ENCODE data around the gene P2RX5. TPM values are rescaled to one million over a fixed set of nuclear protein-coding genes. Genes with fewer than 3 reads are reported as not detected.
"Not testable (repeated sequence)": the region's sequence is repeated elsewhere in the genome, so short reads cannot be mapped to it uniquely, and the experiment has no call there.

P2RX5 gene
- total and polyA plus RNA-seq, 9 donors, result 18.7 to 35.6 (median 22.8) TPM

DNA sequence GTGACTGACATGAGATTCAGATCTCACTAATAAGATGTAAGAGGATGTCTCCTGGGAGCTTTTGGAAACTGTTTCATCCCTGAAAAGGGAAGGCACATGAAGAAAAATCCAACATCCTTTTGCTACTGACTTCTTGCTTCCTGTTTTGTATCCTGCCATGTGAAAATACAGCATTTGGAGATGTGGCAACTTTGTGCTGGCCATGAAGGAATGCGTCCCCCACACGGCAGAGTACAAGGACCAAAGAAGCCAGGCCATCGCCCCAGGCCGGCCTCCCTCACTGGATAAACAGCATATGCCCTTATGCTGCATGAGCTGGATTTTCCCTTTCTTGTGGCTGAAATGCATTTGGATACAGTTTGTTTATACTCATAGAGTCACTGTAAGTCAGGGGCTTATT lies 22.2 kb upstream of the P2RX5 start:
- no CpG with 5 or more reads among the region's 4 CpGs for WGBS (ENCODE audit: insufficient coverage)
- peaks cover 52% of the 10 kb centered on the region for H3K36me3 ChIP-seq (ENCODE audit: control insufficient read depth, insufficient read depth, low read length)
- H3K4me1 ChIP-seq (ENCODE audit: control insufficient read depth, insufficient read depth, low read length), result peaks cover 6% of the 10 kb centered on the region
- no peak overlapping the region for H3K4me3 ChIP-seq (ENCODE audit: low read length)
- DNase-seq, result no peak
- no peaks in the 10 kb centered on the region for H3K27me3 ChIP-seq (ENCODE audit: control insufficient read depth, insufficient read depth, low read length)
- H3K27ac ChIP-seq (ENCODE audit: low read length), result no peak overlapping the region
- H3K9me3 ChIP-seq (replicated peaks; ENCODE audit: control insufficient read depth, low read depth, low read length), result no peaks in the 10 kb centered on the region

DNA sequence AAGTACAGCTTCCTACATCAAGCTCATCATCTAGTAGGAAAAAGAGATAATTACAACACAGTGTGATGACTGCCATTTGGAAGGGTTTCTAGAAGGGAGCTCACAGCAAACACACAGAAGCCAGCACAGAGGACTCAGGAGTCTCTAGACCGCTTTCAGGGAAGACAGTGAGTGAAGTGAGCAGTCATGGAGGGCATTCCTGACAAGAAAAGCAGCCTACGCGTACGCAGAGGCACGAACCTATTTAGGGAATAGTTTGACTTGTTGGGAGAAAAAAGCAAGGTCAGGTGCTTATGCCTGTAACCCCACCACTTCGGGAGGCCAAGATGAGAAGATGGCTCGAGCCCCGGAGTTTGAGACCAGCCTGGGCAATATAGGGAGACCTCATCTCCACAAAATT lies 19.3 kb upstream of the P2RX5 start:
- WGBS (ENCODE audit: insufficient coverage), result 83% methylated on average over 5 of the region's 8 CpGs
- no peak for DNase-seq
- Histone ChIP-seq H3K27me3 (ENCODE audit: control insufficient read depth, insufficient read depth, low read length) (no peaks in the 10 kb centered on the region), H3K27ac (ENCODE audit: low read length) (no peak overlapping the region), H3K4me3 (ENCODE audit: low read length) (no peak overlapping the region), H3K4me1 (ENCODE audit: control insufficient read depth, insufficient read depth, low read length) (no peaks in the 10 kb centered on the region), H3K9me3 (replicated peaks; ENCODE audit: control insufficient read depth, low read depth, low read length) (no peaks in the 10 kb centered on the region), H3K36me3 (ENCODE audit: control insufficient read depth, insufficient read depth, low read length) (peaks cover 54% of the 10 kb centered on the region)

DNA sequence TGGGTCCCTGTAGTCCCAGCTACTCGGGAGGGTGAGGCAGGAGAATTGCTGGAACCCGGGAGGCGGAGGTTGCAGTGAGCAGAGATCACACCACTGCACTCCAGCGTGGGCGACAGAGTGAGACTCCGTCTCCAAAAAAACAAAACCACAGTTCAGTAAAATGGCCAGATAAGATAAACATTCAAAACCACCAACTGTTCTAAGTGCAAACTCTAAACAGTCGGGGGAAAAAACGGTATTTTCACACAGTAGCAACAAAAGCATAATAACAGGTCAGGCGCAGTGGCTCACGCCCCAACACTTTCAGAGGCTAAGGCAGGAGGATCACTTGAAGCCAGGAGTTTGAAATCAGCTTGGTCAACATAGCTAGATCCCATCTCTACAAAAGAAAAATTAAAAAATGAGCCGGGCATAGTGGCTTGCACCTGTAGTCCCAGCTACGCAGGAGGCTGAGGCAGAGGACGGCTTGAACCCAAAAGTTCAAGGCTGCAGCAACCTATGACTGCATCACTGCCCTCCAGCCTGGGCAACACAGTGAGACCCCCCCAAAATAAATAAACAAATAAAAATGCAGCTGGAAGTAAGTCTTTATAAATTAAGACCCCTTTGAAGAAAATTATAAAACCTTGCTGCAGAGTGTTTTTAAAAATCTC lies 17.0 kb upstream of the P2RX5 start:
- Histone ChIP-seq H3K4me1 (ENCODE audit: control insufficient read depth, insufficient read depth, low read length) (no peaks in the 10 kb centered on the region), H3K27ac (ENCODE audit: low read length) (no peak overlapping the region), H3K4me3 (ENCODE audit: low read length) (no peak overlapping the region), H3K36me3 (ENCODE audit: control insufficient read depth, insufficient read depth, low read length) (peaks cover 37% of the 10 kb centered on the region), H3K9me3 (replicated peaks; ENCODE audit: control insufficient read depth, low read depth, low read length) (no peaks in the 10 kb centered on the region), H3K27me3 (ENCODE audit: control insufficient read depth, insufficient read depth, low read length) (no peaks in the 10 kb centered on the region)
- DNase-seq, result no peak
- WGBS (ENCODE audit: insufficient coverage), result 92% methylated on average over 2 of the region's 13 CpGs

- no peaks in the 10 kb centered on the region for H3K4me1 ChIP-seq (ENCODE audit: control insufficient read depth, insufficient read depth, low read length)
- no peak overlapping the region for H3K27ac ChIP-seq (ENCODE audit: low read length)
- H3K36me3 ChIP-seq (ENCODE audit: control insufficient read depth, insufficient read depth, low read length), result peaks cover 21% of the 10 kb centered on the region
- WGBS (ENCODE audit: insufficient coverage), result 100% methylated on average over 1 of the region's 5 CpGs
- H3K4me3 ChIP-seq (ENCODE audit: low read length), result no peak overlapping the region
- no peak for DNase-seq
- H3K9me3 ChIP-seq (replicated peaks; ENCODE audit: control insufficient read depth, low read depth, low read length), result no peaks in the 10 kb centered on the region
- H3K27me3 ChIP-seq (ENCODE audit: control insufficient read depth, insufficient read depth, low read length), result no peaks in the 10 kb centered on the region
Observed at GRCh38 chr17:3710951-3711383, 15.0 kb upstream of the P2RX5 start.

DNA sequence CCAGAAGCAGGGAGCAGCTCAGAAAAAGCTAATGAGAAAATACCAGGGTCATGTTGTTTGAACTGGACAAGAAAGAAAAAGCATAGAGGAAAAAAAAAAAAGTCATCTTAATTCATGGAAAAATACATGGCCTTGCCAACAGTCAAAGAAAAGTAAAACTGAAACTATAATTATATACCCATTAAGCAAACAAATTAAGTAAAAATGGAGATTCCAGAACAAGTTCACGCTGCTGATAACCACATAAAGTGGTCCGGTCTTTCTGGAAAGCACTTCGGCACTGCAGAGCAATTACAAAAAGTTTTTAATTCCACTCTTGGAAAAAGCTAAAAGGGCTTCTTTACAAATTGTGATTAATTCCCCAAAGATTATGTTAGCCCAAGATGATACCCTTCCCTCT lies 12.4 kb upstream of the P2RX5 start:
- WGBS (ENCODE audit: insufficient coverage), result 84% methylated on average over 3 of the region's 3 CpGs
- Histone ChIP-seq H3K27me3 (ENCODE audit: control insufficient read depth, insufficient read depth, low read length) (no peaks in the 10 kb centered on the region), H3K36me3 (ENCODE audit: control insufficient read depth, insufficient read depth, low read length) (peaks cover 7% of the 10 kb centered on the region), H3K4me1 (ENCODE audit: control insufficient read depth, insufficient read depth, low read length) (no peaks in the 10 kb centered on the region), H3K4me3 (ENCODE audit: low read length) (no peak overlapping the region), H3K27ac (ENCODE audit: low read length) (no peak overlapping the region), H3K9me3 (replicated peaks; ENCODE audit: control insufficient read depth, low read depth, low read length) (no peaks in the 10 kb centered on the region)
- DNase-seq, result no peak

- not testable (repeated sequence) for H3K27ac ChIP-seq (ENCODE audit: low read length); H3K27me3 ChIP-seq (ENCODE audit: control insufficient read depth, insufficient read depth, low read length); DNase-seq; H3K4me1 ChIP-seq (ENCODE audit: control insufficient read depth, insufficient read depth, low read length); H3K9me3 ChIP-seq (replicated peaks; ENCODE audit: control insufficient read depth, low read depth, low read length); H3K36me3 ChIP-seq (ENCODE audit: control insufficient read depth, insufficient read depth, low read length); H3K4me3 ChIP-seq (ENCODE audit: low read length)
- WGBS (ENCODE audit: insufficient coverage), result no CpG with 5 or more reads among the region's 1 CpG
Observed at GRCh38 chr17:3705718-3705984, 9.7 kb upstream of the P2RX5 start.

DNA sequence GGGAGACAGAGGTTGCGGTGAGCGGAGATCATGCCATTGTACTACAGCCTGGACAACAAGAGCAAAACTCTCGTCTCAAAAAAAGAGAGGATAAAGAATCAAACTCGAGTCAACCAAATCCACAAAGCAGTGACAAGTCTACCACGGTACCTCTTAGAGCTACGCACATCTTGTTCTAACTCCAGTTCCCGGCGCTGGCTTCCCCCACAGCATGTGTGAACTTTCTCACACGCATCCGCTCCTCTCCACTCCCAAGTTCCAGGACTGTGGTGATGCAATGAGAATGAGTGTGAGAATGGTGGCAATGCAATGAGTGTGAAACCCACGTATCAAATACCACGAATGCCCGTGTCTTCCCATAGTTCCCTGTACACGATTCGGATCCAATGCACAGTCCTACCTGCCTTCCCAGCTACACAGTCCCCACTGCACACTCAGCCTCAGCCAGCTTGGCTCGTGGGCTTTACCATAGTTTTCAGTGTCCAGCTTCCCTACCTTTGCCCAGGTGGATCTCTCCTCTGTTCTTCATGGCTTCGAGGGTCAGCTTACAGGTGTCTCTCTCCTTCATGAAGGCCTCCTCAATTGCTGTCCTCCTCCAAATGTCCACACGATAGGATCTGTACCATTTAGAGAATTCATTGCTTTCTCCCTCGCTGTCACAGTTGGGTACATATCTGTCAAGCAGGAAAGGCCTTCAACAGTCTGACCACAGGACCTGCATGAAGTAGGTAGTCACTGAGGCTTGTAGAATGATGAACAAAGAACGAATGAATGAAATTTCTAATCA lies 9.2 kb upstream of the P2RX5 start:
- H3K4me1 ChIP-seq (ENCODE audit: control insufficient read depth, insufficient read depth, low read length), result no peaks in the 10 kb centered on the region
- DNase-seq, result no peak
- H3K36me3 ChIP-seq (ENCODE audit: control insufficient read depth, insufficient read depth, low read length), result peaks cover 5% of the 10 kb centered on the region
- H3K4me3 ChIP-seq (ENCODE audit: low read length), result no peak overlapping the region
- 73% methylated on average over 8 of the region's 20 CpGs for WGBS (ENCODE audit: insufficient coverage)
- H3K9me3 ChIP-seq (replicated peaks; ENCODE audit: control insufficient read depth, low read depth, low read length), result no peaks in the 10 kb centered on the region
- no peaks in the 10 kb centered on the region for H3K27me3 ChIP-seq (ENCODE audit: control insufficient read depth, insufficient read depth, low read length)
- H3K27ac ChIP-seq (ENCODE audit: low read length), result no peak overlapping the region

- Histone ChIP-seq H3K36me3 (ENCODE audit: control insufficient read depth, insufficient read depth, low read length) (peaks cover 15% of the 10 kb centered on the region), H3K27me3 (ENCODE audit: control insufficient read depth, insufficient read depth, low read length) (peaks cover 14% of the 10 kb centered on the region)
- H3K4me1 ChIP-seq (ENCODE audit: control insufficient read depth, insufficient read depth, low read length); H3K27ac ChIP-seq (ENCODE audit: low read length); H3K4me3 ChIP-seq (ENCODE audit: low read length); DNase-seq; H3K9me3 ChIP-seq (replicated peaks; ENCODE audit: control insufficient read depth, low read depth, low read length): not testable (repeated sequence)
- WGBS (ENCODE audit: insufficient coverage), result 100% methylated on average over 3 of the region's 7 CpGs
Observed at GRCh38 chr17:3702041-3702539, 6.1 kb upstream of the P2RX5 start.

- DNase-seq, result no peak
- H3K27me3 ChIP-seq (ENCODE audit: control insufficient read depth, insufficient read depth, low read length), result peaks cover 34% of the 10 kb centered on the region
- H3K4me1 ChIP-seq (ENCODE audit: control insufficient read depth, insufficient read depth, low read length), result peaks cover 9% of the 10 kb centered on the region
- peaks cover 6% of the 10 kb centered on the region for H3K9me3 ChIP-seq (replicated peaks; ENCODE audit: control insufficient read depth, low read depth, low read length)
- 85% methylated on average over 4 of the region's 4 CpGs for WGBS (ENCODE audit: insufficient coverage)
- H3K27ac ChIP-seq (ENCODE audit: low read length), result no peak overlapping the region
- H3K36me3 ChIP-seq (ENCODE audit: control insufficient read depth, insufficient read depth, low read length), result peaks cover 15% of the 10 kb centered on the region
- H3K4me3 ChIP-seq (ENCODE audit: low read length), result no peak overlapping the region
Observed at GRCh38 chr17:3699951-3700350, 4.0 kb upstream of the P2RX5 start.

DNA sequence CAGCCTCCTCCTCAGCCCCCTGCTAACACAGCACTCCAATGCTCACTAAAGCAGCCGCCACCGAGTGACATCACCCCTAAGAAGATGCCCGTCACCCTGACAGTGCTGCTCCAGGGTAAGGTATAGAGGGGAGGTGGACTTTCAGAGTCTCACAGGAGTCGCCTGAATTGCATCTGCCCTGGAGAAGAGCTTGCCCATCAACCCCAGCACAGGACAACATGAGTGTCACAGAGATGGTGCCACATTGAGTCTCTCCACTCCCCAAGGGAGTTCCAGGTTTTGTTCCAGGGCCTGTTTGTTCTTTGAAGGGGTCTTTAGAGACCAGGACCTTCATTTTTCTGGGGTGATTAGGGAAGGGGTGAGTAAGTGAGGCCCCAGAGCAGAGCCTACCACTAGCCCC lies 2.2 kb upstream of the P2RX5 start:
- 100% methylated on average over 1 of the region's 4 CpGs for WGBS (ENCODE audit: insufficient coverage)
- peaks cover 50% of the 10 kb centered on the region for H3K27me3 ChIP-seq (ENCODE audit: control insufficient read depth, insufficient read depth, low read length)
- H3K4me3 ChIP-seq (ENCODE audit: low read length), result no peak overlapping the region
- H3K4me1 ChIP-seq (ENCODE audit: control insufficient read depth, insufficient read depth, low read length), result peaks cover 22% of the 10 kb centered on the region
- peaks cover 6% of the 10 kb centered on the region for H3K9me3 ChIP-seq (replicated peaks; ENCODE audit: control insufficient read depth, low read depth, low read length)
- no peak overlapping the region for H3K27ac ChIP-seq (ENCODE audit: low read length)
- DNase-seq, result no peak
- H3K36me3 ChIP-seq (ENCODE audit: control insufficient read depth, insufficient read depth, low read length), result peaks cover 15% of the 10 kb centered on the region
